GM19328 (cell line): ENCODE results near the gene RNF224.
"Not testable (repeated sequence)": the region's sequence is repeated elsewhere in the genome, so short reads cannot be mapped to it uniquely, and the experiment has no call there.

ENCODE experiments used
- ATAC-seq: cut with Tn5 transposase; IDR thresholded peaks from one replicate; pipeline ENCODE4 v1.9.1; 2021; ENCODE audit warnings: mild to moderate bottlenecking, moderate library complexity; ENCODE audit not compliant: unreplicated experiment

RNF224 gene

DNA sequence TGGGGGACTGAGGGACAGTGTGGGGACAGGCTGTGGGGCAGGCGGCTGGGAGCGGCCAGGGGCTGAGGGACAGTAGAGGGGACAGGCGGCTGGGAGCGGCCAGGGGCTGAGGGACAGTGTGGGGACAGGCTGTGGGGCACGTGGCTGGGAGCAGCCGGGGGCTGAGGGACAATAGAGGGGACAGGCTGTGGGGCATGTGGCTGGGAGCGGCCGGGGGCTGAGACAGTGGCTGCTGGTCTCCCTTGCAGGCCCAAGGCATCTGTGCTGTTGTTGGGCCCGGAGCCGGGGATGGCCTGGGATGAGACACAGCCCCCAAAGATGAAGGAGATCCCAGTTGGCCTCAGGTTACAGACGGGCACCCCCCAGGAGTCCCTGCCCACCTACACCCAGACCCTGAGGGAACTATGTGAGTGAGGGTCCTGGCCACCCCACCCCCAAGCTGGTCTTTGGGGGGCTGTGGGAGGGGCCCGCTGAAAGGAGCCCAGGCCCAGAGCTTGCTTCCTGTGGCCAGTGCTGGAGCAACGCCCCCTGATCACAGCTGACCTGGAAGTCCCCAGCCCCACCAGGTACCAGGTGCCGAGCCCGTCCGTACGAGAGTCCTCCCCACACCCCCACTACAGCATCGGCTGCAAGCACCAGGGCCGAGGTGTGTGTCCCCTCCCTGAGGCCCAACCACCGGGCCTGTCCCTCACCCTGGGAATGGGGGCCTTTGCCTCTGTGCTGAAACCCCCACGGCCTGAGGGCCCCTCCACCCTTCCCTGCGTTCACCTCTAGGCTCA lies 24.4 kb downstream of the RNF224 start:
- ATAC-seq, result no peak

DNA sequence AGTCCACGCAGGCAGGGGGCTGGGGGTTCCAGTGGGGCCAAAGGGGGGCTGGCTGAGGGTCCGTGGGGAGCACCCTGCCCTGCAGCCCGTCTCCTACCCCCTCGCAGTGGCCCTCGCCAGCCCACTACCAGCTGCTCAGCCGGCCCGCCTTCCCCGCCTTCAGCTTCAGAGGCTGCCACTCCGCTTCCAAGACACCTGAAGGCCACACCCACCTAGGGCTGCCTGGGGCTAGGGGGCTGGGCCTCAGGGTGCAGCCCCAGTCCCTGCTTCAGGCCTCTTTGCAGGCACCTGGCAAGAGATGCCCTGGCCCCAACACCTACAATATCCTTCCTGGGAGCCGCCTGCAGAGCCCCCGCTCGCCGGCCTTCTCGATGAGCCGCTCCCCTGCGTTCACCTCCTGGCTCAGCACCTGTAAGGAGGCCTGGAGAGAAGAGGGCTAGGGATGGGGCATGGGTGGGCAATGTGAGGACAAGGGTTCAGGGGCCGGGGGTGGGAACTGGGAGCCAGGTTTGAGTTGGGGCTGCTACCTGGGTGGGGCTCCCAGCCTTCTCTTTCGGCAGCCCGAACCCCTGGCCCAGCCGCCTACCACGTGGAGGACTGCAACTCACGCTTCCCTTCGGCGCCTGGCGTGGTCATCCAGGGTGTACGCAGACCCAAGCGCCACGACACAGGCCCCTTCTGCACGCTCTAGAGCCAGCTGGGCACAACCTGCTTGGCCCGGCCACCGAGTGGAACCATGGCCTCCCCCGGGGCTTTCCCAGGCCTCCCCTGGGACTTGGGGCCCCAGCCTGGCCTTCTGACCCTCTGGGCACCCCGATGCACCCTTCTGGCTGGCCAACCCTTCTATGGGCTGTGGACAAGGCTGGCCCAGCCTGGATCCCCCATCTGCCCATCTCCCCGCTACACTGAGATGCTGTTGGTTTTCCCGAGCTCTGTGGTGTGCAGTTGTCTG lies 25.5 kb downstream of the RNF224 start:
- ATAC-seq, result no peak

DNA sequence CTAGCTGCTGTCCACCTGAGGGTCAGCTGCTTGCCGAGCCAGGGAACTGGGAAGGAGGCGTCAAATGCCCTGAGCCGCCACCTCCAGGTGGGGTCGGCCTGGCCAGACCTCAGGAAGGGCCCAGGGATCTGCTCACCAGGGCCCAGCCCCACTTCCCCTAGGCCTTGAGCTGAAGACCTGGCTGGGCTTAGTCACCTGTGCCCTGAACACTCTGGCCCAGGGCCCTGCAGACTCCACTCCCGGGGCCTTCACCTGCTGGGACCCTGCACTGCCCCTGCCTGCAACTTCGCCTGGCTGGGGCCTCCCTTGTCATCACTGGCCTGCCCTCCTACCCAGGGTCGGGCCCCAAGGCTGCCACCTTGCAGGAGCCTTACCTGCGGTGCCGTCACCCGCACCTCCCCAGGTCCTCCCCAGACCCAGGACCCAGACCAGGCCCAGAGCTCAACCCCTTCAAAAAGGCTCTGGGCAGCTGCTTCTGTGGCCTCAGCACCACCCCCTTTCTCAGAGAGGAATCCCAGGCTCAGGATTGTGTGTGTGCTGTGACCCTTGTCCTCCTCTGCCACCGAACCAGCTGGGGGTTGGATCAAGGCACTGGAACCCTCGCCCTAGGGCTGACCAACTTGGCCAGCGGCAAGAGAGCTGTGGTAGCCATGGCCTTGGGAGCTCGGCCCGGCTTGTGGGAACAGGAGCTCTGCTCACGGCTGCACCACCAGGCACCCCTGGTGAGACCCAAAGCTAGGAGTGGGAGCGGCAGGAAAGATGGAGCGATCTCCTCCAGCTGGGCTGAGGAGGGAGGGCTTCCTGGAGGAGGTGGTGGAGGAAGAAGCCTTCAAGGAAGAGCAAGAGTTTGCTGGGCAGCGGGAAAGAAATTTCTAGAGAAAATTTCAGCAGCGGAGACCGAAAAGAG lies 26.7 kb downstream of the RNF224 start:
- no peak for ATAC-seq

DNA sequence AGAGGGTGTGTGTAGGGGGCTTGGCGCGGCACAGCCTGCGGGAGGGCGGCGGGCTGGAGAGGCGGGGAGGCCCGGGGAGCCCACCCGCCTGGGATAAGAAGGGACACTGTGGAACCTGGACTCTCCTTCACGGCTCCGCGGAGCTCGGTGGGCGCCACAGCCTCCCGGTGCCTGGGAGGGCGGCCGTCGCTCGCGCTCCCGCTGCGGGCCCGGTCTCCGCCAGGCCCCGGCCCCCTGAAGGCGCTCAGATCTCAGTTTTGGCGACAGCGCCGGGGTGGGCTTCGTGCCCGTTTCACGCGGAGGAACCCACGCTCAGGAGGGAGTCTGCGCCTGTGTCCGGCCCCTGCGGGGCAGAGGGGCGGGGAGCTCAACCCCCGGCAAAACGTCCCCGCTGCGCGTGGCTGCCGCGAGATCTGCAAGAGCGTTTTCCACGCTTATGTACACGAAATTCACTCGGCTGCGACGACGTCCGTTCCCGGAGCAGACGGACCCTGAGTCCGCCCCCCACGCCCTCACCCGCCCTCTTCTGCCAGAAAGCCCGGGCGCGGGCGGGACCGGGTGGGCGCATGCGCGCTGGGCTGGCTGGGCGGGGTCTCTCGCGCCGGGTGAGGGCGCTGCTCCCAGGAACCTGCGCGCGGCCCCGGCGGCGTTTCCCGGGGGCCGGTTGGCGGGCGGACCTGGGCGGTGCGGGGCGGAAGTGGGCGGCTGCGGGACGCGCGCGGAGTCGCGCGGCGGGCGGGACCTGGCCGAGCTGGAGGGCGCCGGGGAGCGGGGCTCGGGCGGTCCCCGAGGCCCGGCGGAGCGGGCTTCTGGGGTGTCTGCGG lies 27.5 kb downstream of the RNF224 start, which contains the start of gene NELFB:
Gene NELFB, plus strand, starts transcription at position 704 of the 824 bp plus-strand sequence.
- ATAC-seq, result peak; percentile 79

DNA sequence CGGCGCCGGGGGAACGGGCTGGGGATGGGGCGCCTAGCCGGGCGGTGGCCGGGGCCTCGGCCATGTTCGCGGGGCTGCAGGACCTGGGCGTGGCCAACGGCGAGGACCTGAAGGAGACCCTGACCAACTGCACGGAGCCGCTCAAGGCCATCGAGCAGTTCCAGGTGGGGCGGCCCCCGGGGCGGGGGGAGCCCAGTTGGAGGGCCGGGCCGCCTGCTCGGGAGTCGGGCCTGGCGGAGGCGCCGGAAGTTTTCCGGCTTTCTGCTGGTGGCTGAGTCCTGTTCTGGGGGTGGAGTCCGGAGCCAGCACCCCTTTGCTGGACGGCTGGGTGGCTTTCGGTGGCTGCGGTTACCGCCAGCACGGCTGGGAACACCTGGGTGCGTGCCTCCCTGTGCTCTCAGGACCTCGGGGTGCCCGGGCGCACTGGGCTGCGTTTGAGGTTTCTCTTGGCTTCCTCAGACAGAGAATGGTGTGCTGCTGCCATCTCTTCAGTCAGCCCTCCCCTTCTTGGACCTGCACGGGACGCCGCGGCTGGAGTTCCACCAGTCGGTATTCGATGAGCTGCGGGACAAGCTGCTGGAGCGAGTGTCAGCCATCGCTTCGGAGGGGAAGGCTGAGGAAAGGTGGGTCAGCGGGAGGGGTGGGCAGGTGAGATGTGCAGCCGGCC lies 28.3 kb downstream of the RNF224 start:
- no peak for ATAC-seq

DNA sequence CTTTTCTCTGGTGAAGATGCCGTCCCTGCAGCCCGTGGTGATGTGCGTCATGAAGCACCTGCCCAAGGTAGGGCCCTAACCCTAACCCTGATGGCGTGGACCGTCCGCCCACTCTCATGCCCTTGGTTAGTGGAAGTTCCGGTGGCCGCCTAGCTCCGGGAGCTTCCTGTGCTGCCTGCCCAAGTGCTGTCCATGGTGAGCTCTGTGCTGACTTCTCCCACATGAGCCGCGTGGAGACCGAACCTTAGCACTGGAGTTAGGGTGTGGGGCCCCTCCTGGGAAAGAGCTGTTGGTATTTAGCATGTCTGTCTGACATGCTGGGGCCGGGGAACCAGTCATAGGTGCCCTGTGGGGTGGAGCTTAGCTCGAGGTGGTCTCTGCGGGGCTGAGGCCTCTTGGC lies 29.1 kb downstream of the RNF224 start:
- no peak for ATAC-seq

DNA sequence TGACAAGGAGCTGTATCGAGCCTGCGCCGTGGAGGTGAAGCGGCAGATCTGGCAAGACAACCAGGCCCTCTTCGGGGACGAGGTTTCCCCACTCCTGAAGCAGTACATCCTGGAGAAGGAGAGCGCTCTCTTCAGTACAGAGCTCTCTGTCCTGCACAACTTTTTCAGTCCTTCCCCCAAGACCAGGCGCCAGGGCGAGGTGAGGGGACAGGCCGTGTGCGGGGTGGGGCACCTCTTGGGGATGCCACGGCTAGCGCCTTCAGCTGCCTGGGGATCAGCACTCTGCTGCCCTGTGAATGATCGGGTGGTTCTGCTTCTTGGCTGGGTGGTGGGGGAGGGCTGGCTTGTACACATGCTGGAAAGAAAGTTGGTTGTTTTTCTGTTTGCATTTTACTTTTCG lies 29.6 kb downstream of the RNF224 start:
- ATAC-seq, result no peak

DNA sequence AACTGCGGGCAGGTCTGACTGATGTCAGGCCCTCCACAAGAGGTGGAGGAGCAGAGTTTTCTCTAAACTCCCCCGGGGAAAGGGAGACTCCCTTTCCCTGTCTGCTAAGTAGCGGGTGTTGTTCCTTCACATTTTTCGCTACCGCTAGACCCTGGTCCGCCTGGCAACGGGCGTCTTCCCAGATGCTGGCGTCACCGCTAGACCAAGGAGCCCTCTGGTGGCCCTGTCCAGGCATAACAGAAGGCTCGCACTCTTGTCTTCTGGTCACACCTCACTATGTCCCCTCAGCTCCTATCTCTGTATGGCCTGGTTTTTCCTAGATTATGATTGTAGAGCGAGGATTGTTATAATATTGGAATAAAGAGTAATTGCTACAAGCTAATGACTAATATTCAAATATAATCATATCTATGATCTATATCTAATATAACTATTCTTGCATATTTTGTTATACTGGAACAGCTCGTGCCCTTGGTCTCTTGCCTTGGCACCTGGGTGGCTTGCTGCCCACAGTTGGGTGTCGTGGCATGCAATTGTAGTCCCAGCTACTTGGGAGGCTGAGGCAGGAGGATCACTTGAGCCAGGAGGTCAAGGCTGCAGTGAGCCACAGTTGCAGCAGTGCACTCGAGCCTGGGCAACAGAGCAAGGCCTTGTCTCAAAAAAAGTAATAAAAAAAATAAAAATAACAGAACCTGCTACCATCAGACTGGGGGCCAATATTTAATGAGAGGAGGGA lies 35.0 kb downstream of the RNF224 start:
- ATAC-seq, result not testable (repeated sequence)

DNA sequence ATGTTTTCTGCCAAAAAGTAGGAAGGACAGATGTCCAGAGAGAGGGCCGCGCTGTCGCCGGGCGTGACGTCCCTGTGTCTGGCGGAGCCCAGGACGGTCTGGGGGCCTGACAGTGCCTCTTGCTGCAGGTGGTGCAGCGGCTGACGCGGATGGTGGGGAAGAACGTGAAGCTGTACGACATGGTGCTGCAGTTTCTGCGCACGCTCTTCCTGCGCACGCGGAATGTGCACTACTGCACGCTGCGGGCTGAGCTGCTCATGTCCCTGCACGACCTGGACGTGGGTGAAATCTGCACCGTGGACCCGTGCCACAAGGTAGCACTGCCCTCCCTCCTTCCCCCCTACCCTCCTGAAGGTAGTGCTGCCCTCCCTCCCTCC lies 35.6 kb downstream of the RNF224 start:
- no peak for ATAC-seq

DNA sequence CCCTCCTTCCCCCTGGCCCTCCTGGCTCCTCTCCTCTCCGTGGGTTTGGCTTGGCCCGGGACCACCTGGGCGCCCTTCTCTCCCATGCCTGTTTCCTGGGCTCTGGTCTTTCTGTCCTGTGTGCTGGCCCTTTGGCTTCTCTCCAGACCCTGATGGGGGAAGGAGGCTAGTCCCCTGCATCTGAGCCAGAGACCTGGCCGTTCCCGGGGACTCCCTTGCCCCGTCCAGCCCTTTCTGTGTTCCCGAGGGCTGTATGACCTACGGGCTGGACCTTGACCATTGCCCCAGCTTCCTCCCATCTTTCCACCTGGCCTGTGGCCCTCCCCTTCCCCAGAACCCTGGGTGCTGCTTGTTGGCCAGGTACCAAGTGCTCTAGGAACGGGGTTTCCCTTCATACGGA lies 36.2 kb downstream of the RNF224 start:
- ATAC-seq, result no peak

DNA sequence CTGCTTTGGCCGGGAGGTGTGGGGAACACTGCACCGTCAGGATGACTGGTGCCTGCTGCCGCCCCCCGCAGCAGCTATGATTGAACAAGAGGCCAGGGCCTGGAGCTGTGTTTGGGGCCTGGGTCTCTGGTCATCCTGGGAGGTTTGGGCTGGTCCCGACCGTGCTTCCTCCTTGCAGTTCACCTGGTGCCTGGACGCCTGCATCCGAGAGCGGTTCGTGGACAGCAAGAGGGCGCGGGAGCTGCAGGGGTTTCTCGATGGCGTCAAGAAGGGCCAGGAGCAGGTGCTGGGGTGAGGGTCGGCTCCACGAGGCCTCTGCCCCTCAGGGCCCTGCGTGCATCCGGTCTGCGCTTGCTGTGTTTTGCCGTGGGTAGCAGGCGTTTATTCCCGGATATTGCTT lies 36.8 kb downstream of the RNF224 start:
- no peak for ATAC-seq

DNA sequence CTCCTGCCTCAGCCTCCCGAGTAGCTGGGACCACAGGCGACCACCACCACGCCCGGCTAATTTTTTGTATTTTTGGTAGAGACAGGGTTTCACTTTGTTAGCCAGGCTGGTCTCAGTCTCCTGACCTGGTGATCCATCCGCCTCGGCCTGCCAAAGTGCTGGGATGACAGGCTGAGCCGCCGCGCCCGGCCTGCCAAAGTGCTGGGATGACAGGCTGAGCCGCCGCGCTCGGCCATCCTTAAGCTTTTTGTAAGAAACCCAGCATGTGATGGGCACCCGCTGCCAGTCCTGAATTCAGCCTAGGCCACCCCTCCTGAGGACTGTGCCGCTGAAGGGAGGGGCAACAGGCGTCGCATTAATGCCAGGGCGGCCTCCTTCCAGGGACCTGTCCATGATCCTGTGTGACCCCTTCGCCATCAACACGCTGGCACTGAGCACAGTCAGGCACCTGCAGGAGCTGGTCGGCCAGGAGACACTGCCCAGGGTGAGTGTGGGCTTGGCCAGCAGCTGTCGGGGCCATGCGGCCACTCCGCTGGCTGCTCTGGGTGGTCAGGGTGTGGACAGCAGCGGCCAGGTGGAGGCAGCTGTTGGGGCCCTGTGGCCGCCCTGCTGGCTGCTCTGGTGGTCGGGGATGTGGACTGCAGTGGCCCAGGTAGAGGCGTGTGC lies 38.3 kb downstream of the RNF224 start:
- no peak for ATAC-seq

DNA sequence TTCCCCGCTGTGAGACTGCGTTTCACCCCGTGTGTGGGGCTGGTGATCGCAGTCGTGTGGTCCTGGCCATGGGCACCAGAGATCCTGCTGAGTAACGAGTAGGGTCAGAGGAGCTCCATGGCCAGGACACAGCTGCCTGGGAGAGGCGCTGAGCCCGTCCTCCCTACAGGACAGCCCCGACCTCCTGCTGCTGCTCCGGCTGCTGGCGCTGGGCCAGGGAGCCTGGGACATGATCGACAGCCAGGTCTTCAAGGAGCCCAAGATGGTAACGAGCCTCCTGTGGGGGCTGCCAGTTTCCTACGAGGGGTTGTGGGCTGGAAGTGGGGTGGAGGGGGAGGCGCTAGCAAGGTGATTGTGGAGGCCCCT lies 38.8 kb downstream of the RNF224 start:
- no peak for ATAC-seq

DNA sequence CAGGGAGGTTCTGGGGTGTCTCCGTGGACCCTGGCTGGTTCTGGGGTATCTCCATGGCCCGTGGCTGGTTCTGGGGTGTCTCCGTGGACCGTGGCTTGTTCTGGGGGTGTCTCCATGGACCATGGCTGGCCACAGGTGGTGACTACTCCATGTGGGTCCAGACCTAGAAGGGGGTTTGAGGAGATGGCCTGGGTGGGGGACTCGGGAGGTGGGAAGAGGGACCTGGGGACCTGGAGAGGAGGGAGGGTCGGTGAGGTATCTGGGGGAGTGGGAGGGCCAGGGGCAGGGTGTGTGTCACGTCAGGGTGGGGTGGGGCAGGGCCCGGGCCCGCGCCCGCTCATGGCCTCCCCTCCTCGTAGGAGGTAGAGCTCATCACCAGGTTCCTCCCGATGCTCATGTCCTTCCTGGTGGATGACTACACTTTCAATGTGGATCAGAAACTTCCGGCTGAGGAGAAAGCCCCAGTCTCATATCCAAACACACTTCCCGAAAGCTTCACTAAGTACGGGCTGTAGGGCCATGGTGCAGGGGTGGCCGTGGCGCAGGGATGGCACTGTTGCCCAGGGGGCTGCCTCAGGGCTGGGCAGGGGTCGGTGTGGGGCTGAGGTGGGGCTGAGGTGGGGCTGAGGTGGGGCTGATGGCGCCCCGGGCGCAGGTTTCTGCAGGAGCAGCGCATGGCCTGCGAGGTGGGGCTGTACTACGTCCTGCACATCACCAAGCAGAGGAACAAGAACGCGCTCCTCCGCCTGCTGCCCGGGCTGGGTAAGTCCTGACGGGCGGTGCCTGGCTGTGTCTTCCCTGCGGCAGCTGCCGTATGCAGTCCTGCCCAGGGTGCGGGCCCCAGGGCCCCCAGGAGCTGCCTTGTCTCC lies 39.5 kb downstream of the RNF224 start:
- ATAC-seq, result no peak

DNA sequence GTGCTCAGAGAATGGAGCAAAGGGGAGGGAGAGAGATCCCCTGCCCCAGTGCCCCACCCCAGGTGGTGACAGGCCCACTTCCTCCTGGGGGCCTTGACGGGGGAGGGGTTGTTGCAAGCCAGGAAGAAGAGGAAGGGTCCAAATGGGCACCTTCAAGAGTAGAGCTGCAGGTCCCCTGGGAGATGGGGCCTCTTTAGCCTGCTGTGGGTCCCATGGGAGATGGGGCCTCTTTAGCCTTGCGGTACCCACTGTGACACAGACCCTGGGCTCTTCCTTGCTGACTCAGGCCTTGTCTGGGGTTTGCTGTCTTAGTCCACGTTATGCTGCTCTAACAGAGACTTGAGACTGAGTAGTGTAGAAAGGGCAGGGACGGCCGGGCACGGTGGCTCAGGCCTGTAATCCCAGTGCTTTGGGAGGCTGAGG lies 40.6 kb downstream of the RNF224 start:
- ATAC-seq, result no peak

DNA sequence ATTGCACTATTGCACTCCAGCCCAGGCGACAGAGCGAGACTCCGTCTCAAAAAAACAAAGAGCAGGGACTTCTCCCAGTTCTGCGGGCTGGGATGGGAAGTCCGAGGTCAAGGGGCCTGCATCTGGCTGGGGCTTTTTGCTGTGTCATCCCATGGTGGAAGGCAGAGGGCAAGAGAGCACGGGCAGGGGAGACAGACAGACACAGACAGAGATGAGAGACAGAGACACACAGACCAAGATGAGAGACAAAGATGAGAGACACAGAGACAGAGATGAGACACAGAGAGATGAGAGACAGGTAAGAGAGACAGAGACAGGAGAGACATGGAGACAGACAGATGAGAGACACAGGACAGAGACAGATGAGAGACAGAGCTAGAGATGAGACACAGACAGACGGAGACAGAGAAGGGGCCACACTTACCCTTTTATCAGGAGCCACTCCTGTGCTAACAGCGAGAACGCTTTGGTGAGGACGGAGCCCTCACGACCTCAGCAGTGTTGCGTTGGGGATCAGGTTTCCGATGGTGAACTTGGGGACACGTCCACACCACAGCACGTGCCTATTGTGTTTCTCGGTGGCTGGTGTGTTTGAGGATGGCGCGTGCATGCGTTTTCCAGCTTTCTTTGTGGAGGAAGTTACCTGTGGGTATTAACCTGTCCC lies 41.4 kb downstream of the RNF224 start:
- no peak for ATAC-seq

DNA sequence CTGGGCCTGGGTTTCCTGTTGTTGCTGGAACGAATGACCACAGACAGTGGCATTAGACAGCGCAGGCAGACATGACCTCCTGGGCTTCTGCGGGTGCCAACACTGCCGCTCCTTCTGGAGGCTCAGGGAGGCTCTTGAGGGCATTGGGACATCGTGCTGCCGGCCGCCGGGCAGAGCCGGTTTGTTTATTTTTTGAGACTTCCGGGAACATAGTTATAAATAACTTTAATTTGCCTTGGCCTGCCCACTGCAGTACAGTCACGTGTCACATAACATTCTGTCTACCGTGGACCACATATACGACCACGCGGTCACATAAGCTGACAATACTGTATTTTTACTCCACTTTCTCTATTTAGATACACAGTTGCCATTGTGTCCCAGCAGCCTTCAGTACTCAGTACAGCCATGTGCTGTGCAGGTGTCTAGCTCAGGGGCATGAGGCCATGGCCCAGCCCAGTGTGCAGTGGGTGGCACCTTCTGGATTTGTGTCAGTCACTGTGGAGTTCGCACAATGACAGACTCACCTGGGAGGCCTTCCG lies 42.0 kb downstream of the RNF224 start:
- no peak for ATAC-seq
